Muscle of leg (tissue), 11 donors: ENCODE data around the gene LRRC4C. TPM values are rescaled to one million over a fixed set of nuclear protein-coding genes. Genes with fewer than 3 reads are reported as not detected.
"Not testable (repeated sequence)": the region's sequence is repeated elsewhere in the genome, so short reads cannot be mapped to it uniquely, and the experiment has no call there.

ENCODE experiments used
- DNase-seq: peaks from one replicate; pipeline ENCODE4 v3.0.0; 2013
- H3K27ac ChIP-seq: one replicate; pipeline ENCODE4 v1.5.1; 2013; ENCODE audit warnings: mild to moderate bottlenecking, low read length, control low read depth
- H3K27me3 ChIP-seq: one replicate; pipeline ENCODE4 v1.6.1; 2013; ENCODE audit warnings: low read length; ENCODE audit not compliant: control insufficient read depth, insufficient read depth
- H3K36me3 ChIP-seq: one replicate; pipeline ENCODE4 v1.6.1; 2013; ENCODE audit warnings: low read length; ENCODE audit not compliant: control insufficient read depth, insufficient read depth
- H3K4me1 ChIP-seq: one replicate; pipeline ENCODE4 v1.6.1; 2013; ENCODE audit warnings: low read length; ENCODE audit not compliant: control insufficient read depth, insufficient read depth
- H3K4me3 ChIP-seq: one replicate; pipeline ENCODE4 v1.5.1; 2013; ENCODE audit warnings: low read length, control low read depth
- H3K9me3 ChIP-seq: replicated peaks from 2 replicates; pipeline ENCODE4 v1.6.1; 2013; ENCODE audit warnings: low read depth, low read length; ENCODE audit not compliant: control insufficient read depth
- WGBS: methylation state at CpG from one replicate; pipeline ENCODE4 v1.1.5; 2013; ENCODE audit warnings: missing lambda C conversion rate; ENCODE audit not compliant: insufficient coverage; 5-methylcytosine and 5-hydroxymethylcytosine counted together
- polyA plus RNA-seq, 8 donors: library from polyadenylated mRNA; unstranded; fragments of 120-200 nt; gene quantifications; one replicate each; pipeline versions ENCODE4 v1.2.1 to v1.2.3, GENCODE V29; 2013; ENCODE audit warnings: inconsistent platforms in 1 of 8, low replicate concordance in 1 of 8; ENCODE audit not compliant: insufficient read length in 8 of 8, insufficient read depth in 1 of 8
- total RNA-seq: library from RNA; stranded (reverse); fragments of 120-200 nt; gene quantifications from one replicate; pipeline ENCODE4 v1.2.4, GENCODE V29; 2013

The LRRC4C gene
- total and polyA plus RNA-seq, 9 donors: 1.8 to 5.3 (median 2.3) TPM

- DNase-seq: no peak
- H3K27me3 ChIP-seq: no peaks in the 10 kb centered on the region
- no peaks in the 10 kb centered on the region for H3K4me1 ChIP-seq
- H3K4me3 ChIP-seq: no peak overlapping the region
- WGBS: no CpG with 5 or more reads among the region's 1 CpG
- H3K36me3 ChIP-seq: no peaks in the 10 kb centered on the region
- no peaks in the 10 kb centered on the region for H3K9me3 ChIP-seq
- no peak overlapping the region for H3K27ac ChIP-seq
These were observed 507.0 kb downstream of the LRRC4C start for GRCh38 chr11:40952479-40952878.

- no CpG with 5 or more reads among the region's 4 CpGs for WGBS
- no peak overlapping the region for H3K4me3 ChIP-seq
- no peak for DNase-seq
- no peaks in the 10 kb centered on the region for H3K36me3 ChIP-seq
- H3K4me1 ChIP-seq: no peaks in the 10 kb centered on the region
- H3K27ac ChIP-seq: no peak overlapping the region
- H3K9me3 ChIP-seq: peaks cover 5% of the 10 kb centered on the region
- no peaks in the 10 kb centered on the region for H3K27me3 ChIP-seq
These were observed 521.5 kb downstream of the LRRC4C start for GRCh38 chr11:40938002-40938401.

- DNase-seq: peak; percentile 7
- Histone ChIP-seq H3K27ac (no peak overlapping the region), H3K4me1 (no peaks in the 10 kb centered on the region), H3K9me3 (no peaks in the 10 kb centered on the region), H3K36me3 (no peaks in the 10 kb centered on the region), H3K27me3 (no peaks in the 10 kb centered on the region), H3K4me3 (no peak overlapping the region)
- no CpG with 5 or more reads among the region's 2 CpGs for WGBS
These were observed 534.5 kb downstream of the LRRC4C start for GRCh38 chr11:40924915-40925314.

- Histone ChIP-seq H3K4me1 (no peaks in the 10 kb centered on the region), H3K27me3 (no peaks in the 10 kb centered on the region), H3K27ac (no peak overlapping the region), H3K36me3 (no peaks in the 10 kb centered on the region), H3K4me3 (no peak overlapping the region), H3K9me3 (no peaks in the 10 kb centered on the region)
- DNase-seq: no peak
These were observed 538.2 kb downstream of the LRRC4C start for GRCh38 chr11:40921246-40921645.

- no CpG with 5 or more reads among the region's 6 CpGs for WGBS
- H3K4me3 ChIP-seq, H3K9me3 ChIP-seq: not testable (repeated sequence)
These were observed 548.7 kb downstream of the LRRC4C start for GRCh38 chr11:40910774-40911173.

GRCh38 chr11:40894501-40894900 lies 565.0 kb downstream of the LRRC4C start:
- Histone ChIP-seq H3K9me3 (no peaks in the 10 kb centered on the region), H3K27ac (no peak overlapping the region), H3K27me3 (no peaks in the 10 kb centered on the region), H3K4me3 (no peak overlapping the region), H3K36me3 (no peaks in the 10 kb centered on the region), H3K4me1 (no peaks in the 10 kb centered on the region)
- no peak for DNase-seq
- WGBS: no CpG with 5 or more reads among the region's 2 CpGs

More at GRCh38 chr11:40910774-40911173, 548.7 kb downstream of the LRRC4C start:
- H3K4me1 ChIP-seq, H3K36me3 ChIP-seq, DNase-seq, H3K27me3 ChIP-seq, H3K27ac ChIP-seq: not testable (repeated sequence)

- H3K4me3 ChIP-seq: no peak overlapping the region
- H3K27me3 ChIP-seq: no peaks in the 10 kb centered on the region
- no peak overlapping the region for H3K27ac ChIP-seq
- H3K36me3 ChIP-seq: no peaks in the 10 kb centered on the region
- WGBS: no CpG with 5 or more reads among the region's 2 CpGs
- no peak for DNase-seq
- no peaks in the 10 kb centered on the region for H3K9me3 ChIP-seq
- H3K4me1 ChIP-seq: no peaks in the 10 kb centered on the region
These were observed 574.0 kb downstream of the LRRC4C start for GRCh38 chr11:40885250-40885954.

GRCh38 chr11:40882301-40882700 lies 577.2 kb downstream of the LRRC4C start:
- Histone ChIP-seq H3K9me3 (no peaks in the 10 kb centered on the region), H3K4me1 (no peaks in the 10 kb centered on the region), H3K4me3 (no peak overlapping the region), H3K27me3 (no peaks in the 10 kb centered on the region), H3K36me3 (no peaks in the 10 kb centered on the region), H3K27ac (no peak overlapping the region)
- WGBS: 25% methylated on average over 1 of the region's 3 CpGs
- no peak for DNase-seq

- Histone ChIP-seq H3K27me3 (no peaks in the 10 kb centered on the region), H3K27ac (no peak overlapping the region), H3K4me1 (no peaks in the 10 kb centered on the region), H3K4me3 (no peak overlapping the region), H3K9me3 (no peaks in the 10 kb centered on the region), H3K36me3 (no peaks in the 10 kb centered on the region)
- WGBS: 33% methylated on average over 1 of the region's 6 CpGs
- no peak for DNase-seq
These were observed 579.5 kb downstream of the LRRC4C start for GRCh38 chr11:40879911-40880310.

- Histone ChIP-seq H3K27ac (no peak overlapping the region), H3K4me3 (no peak overlapping the region), H3K27me3 (no peaks in the 10 kb centered on the region), H3K36me3 (no peaks in the 10 kb centered on the region), H3K4me1 (no peaks in the 10 kb centered on the region), H3K9me3 (no peaks in the 10 kb centered on the region)
- DNase-seq: no peak
- no CpG with 5 or more reads among the region's 5 CpGs for WGBS
These were observed 581.5 kb downstream of the LRRC4C start for GRCh38 chr11:40877981-40878380.

GRCh38 chr11:40877256-40877655 lies 582.2 kb downstream of the LRRC4C start:
- no peaks in the 10 kb centered on the region for H3K4me1 ChIP-seq
- DNase-seq: no peak
- no peaks in the 10 kb centered on the region for H3K9me3 ChIP-seq
- no peaks in the 10 kb centered on the region for H3K27me3 ChIP-seq
- WGBS: 86% methylated on average over 7 of the region's 7 CpGs
- no peak overlapping the region for H3K4me3 ChIP-seq
- H3K36me3 ChIP-seq: no peaks in the 10 kb centered on the region
- H3K27ac ChIP-seq: no peak overlapping the region
